H1 (cell line): ENCODE data around the gene KRT17. TPM values are rescaled to one million over a fixed set of nuclear protein-coding genes. Genes with fewer than 3 reads are reported as not detected.

Experiments
- CHD2 ChIP-seq: IDR thresholded peaks from 2 replicates; pipeline ENCODE4 v1.6.1; 2012; ENCODE audit warnings: low read length, improper control_type of control experiment
- EP300 ChIP-seq, 2 experiments: IDR thresholded peaks; 1 replicate in 1 of 2; 2 replicates in 1 of 2; pipeline ENCODE4 v1.6.1; 2011 to 2012; ENCODE audit warnings: low read depth in 2 of 2, low read length in 2 of 2, mild to moderate bottlenecking in 2 of 2, borderline replicate concordance in 1 of 2, inconsistent platforms in 1 of 2, moderate library complexity in 1 of 2
- GABPA ChIP-seq: IDR thresholded peaks from 2 replicates; pipeline ENCODE4 v1.6.1; 2011; ENCODE audit warnings: mild to moderate bottlenecking, low read length, moderate library complexity, borderline replicate concordance; ENCODE audit not compliant: insufficient read depth
- RNF2 ChIP-seq: fragments of 200-900, 300-1000 bp; sonication (generic); IDR thresholded peaks from 2 replicates; pipeline ENCODE4 v1.7.1; 2016; ENCODE audit warnings: borderline replicate concordance, low read depth, mild to moderate bottlenecking, antibody characterized with exemption, low read length; ENCODE audit not compliant: poor library complexity, severe bottlenecking; ENCODE audit errors: missing control alignments
- polyA plus RNA-seq, 7 experiments: library from polyadenylated mRNA; depleted of rRNA in 3 of 7; stranded (reverse) in 5 of 7; unstranded in 2 of 7; fragments of >200 nt in 5 of 7; fragments of 200-250 nt in 2 of 7; gene quantifications; 1 replicate in 5 of 7; 2 replicates in 1 of 7; 4 replicates in 1 of 7; pipeline versions ENCODE4 v1.2.1 to v1.2.3, GENCODE V29; 2011 to 2013; ENCODE audit warnings: missing spikeins in 2 of 7, mixed read lengths in 2 of 7
- total RNA-seq: library from RNA; stranded (reverse); fragmentation: NEBNext Ultra II Directional; extraction: Animal tissue kit (Norgen Biotek cat#: 25700); gene quantifications from 2 replicates; pipeline ENCODE4 v1.2.1, GENCODE V29; 2021

Gene KRT17
- total and polyA plus RNA-seq, 2 of the 8 experiments (the other 6 are each of a cell fraction or from before 2014, with no cell fraction given) = 0.50 to 0.95 TPM

DNA sequence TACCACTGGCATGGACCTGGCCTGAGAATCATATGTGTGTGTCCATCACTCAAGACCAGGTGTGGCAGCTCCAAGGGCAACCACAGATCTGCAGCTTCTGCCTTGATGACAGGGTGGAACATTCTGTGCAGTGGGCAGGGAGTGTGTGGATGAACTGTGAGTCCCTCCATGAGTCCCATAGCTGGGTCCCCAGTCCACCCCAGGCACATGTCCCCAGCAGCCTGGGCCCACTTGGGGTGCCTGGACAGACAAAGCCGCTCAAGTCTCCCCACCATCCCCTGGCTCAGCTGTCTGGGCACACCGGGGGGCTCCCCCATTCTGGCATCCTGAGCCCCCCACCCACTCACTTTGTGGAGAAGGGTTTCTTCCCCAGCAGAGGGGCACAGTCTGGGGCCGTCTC is 7.2 kb downstream of the KRT17 start (continued):
- no peak for TF ChIP-seq GABPA
- no peak for TF ChIP-seq EP300 (IDR thresholded peaks at IDR 0.05; ENCODE audit: borderline replicate concordance in 1 of 2, low read depth in 2 of 2, low read length in 2 of 2)
- TF ChIP-seq CHD2 = no peak
- TF ChIP-seq RNF2 = no peak
